Tibial nerve (tissue), 3 donors: ENCODE results near the gene BRI3BP.

Experiments
- POLR2A ChIP-seq, 2 donors: fragments of 450-650 bp; IDR thresholded peaks; one replicate each; pipeline ENCODE4 v1.6.1; 2017; ENCODE audit warnings: antibody characterized with exemption in 2 of 2, mild to moderate bottlenecking in 2 of 2, moderate library complexity in 2 of 2
- TF ChIP-seq, protein P1 (sequence below), 5 experiments: fragments of 200-600 bp in 3 of 5; fragments of 450-650 bp in 2 of 5; sonication (generic) in 3 of 5; IDR thresholded peaks; one replicate each; pipeline ENCODE4 v1.5.1; 2016 to 2019; ENCODE audit warnings: antibody characterized with exemption in 5 of 5, mild to moderate bottlenecking in 3 of 5, moderate library complexity in 2 of 5

DNA sequence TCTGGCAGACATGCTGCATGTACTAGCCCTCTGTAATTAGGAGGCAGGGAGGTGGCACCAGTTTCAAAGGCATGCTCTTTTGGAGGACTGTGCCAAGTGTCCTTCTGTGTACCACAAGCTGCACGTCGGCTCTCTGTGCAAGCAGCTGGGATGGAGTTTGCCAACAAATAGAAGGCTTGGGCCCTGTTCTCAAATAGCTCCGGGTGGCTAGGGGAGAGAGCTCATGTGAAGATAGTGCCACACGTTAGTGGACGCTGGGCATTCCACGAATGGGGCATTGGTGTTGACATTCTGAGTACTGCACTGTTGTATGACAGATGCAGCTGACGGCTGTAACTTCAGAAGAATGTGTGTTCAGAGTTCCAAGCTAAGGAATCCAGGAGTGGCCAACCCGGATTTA lies 76.2 kb downstream of the BRI3BP start:
- TF ChIP-seq POLR2A (IDR thresholded peaks at IDR 0.05) = no peak
- TF ChIP-seq, protein P1, sequence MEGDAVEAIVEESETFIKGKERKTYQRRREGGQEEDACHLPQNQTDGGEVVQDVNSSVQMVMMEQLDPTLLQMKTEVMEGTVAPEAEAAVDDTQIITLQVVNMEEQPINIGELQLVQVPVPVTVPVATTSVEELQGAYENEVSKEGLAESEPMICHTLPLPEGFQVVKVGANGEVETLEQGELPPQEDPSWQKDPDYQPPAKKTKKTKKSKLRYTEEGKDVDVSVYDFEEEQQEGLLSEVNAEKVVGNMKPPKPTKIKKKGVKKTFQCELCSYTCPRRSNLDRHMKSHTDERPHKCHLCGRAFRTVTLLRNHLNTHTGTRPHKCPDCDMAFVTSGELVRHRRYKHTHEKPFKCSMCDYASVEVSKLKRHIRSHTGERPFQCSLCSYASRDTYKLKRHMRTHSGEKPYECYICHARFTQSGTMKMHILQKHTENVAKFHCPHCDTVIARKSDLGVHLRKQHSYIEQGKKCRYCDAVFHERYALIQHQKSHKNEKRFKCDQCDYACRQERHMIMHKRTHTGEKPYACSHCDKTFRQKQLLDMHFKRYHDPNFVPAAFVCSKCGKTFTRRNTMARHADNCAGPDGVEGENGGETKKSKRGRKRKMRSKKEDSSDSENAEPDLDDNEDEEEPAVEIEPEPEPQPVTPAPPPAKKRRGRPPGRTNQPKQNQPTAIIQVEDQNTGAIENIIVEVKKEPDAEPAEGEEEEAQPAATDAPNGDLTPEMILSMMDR (IDR thresholded peaks at IDR 0.05) = no peak
